Neuronal stem cell (in vitro differentiated cells): ENCODE measurements around the gene HCRTR2.
A peak's percentile ranks its signal among the peaks of the same experiment; 100 is the strongest.

Experiments
- DNase-seq: peaks from one replicate; pipeline ENCODE4 v3.0.0-alpha.2; 2013; ENCODE audit warnings: low spot score
- H2AFZ ChIP-seq: one replicate; pipeline ENCODE4 v1.6.1; 2013; ENCODE audit warnings: mild to moderate bottlenecking, low read length, inconsistent platforms
- H2AK5ac ChIP-seq: 2 replicates; pipeline ENCODE4 v1.6.1; 2013; ENCODE audit warnings: low read depth, mild to moderate bottlenecking, inconsistent platforms, low read length, moderate library complexity, mixed read lengths
- H2BK120ac ChIP-seq: 2 replicates; pipeline ENCODE4 v1.6.1; 2013; ENCODE audit warnings: low read depth, mild to moderate bottlenecking, inconsistent platforms, low read length, moderate library complexity, mixed read lengths
- H2BK12ac ChIP-seq: one replicate; pipeline ENCODE4 v1.6.1; 2013; ENCODE audit warnings: low read length, inconsistent platforms
- H2BK15ac ChIP-seq: 2 replicates; pipeline ENCODE4 v1.6.1; 2013; ENCODE audit warnings: mild to moderate bottlenecking, low read length, inconsistent platforms, mixed read lengths
- H2BK5ac ChIP-seq: one replicate; pipeline ENCODE4 v1.6.1; 2013; ENCODE audit warnings: inconsistent platforms, mild to moderate bottlenecking, low read length, moderate library complexity
- H3K14ac ChIP-seq: one replicate; pipeline ENCODE4 v1.6.1; 2013; ENCODE audit warnings: low read length, inconsistent platforms
- H3K18ac ChIP-seq: 2 replicates; pipeline ENCODE4 v1.6.1; 2013; ENCODE audit warnings: low read length, inconsistent platforms
- H3K23ac ChIP-seq: 2 replicates; pipeline ENCODE4 v1.6.1; 2013; ENCODE audit warnings: low read depth, mild to moderate bottlenecking, mixed read lengths, low read length, inconsistent platforms; ENCODE audit not compliant: poor library complexity
- H3K27ac ChIP-seq: replicated peaks from 3 replicates; pipeline ENCODE4 v1.5.1; 2013; ENCODE audit warnings: low read length, inconsistent platforms
- H3K27me3 ChIP-seq, 3 experiments: 2 replicates each; pipeline ENCODE4 v1.6.1; 2013; ENCODE audit warnings: low read length in 3 of 3, mild to moderate bottlenecking in 2 of 3, inconsistent platforms in 1 of 3, low read depth in 1 of 3, mixed read lengths in 1 of 3, moderate library complexity in 1 of 3; ENCODE audit not compliant: control insufficient read depth in 3 of 3, insufficient read depth in 3 of 3
- H3K36me3 ChIP-seq, 2 donors: replicated peaks in 1 of 2; 2 replicates each; pipeline ENCODE4 v1.6.1; 2013; ENCODE audit warnings: low read length in 2 of 2; ENCODE audit not compliant: control insufficient read depth in 2 of 2, insufficient read depth in 2 of 2
- H3K4ac ChIP-seq: 2 replicates; pipeline ENCODE4 v1.6.1; 2013; ENCODE audit warnings: inconsistent platforms, mild to moderate bottlenecking, low read length, moderate library complexity
- H3K4me1 ChIP-seq, 2 donors: 1 replicate in 1 of 2; 2 replicates in 1 of 2; pipeline ENCODE4 v1.6.1; 2013; ENCODE audit warnings: low read length in 2 of 2, low read depth in 1 of 2; ENCODE audit not compliant: control insufficient read depth in 2 of 2, insufficient read depth in 1 of 2
- H3K4me2 ChIP-seq: one replicate; pipeline ENCODE4 v1.6.1; 2013; ENCODE audit warnings: mild to moderate bottlenecking, low read length, inconsistent platforms; ENCODE audit not compliant: insufficient read depth, poor library complexity, severe bottlenecking
- H3K4me3 ChIP-seq, 2 donors: 2 replicates each; pipeline ENCODE4 v1.5.1; 2013; ENCODE audit warnings: low read length in 2 of 2, mild to moderate bottlenecking in 2 of 2, inconsistent platforms in 1 of 2, moderate library complexity in 1 of 2
- H3K79me1 ChIP-seq: one replicate; pipeline ENCODE4 v1.6.1; 2013; ENCODE audit warnings: low read depth, mild to moderate bottlenecking, inconsistent platforms, low read length, moderate library complexity
- H3K9ac ChIP-seq: one replicate; pipeline ENCODE4 v1.6.1; 2013; ENCODE audit warnings: mild to moderate bottlenecking, low read depth, low read length, inconsistent platforms; ENCODE audit not compliant: poor library complexity
- H3K9me3 ChIP-seq, 2 donors: replicated peaks in 1 of 2; 2 replicates each; pipeline versions ENCODE3 to v1.6.1; 2013; ENCODE audit warnings: low read length in 2 of 2, mild to moderate bottlenecking in 2 of 2, inconsistent platforms in 1 of 2, low read depth in 1 of 2, mixed read lengths in 1 of 2, moderate library complexity in 1 of 2; ENCODE audit not compliant: control insufficient read depth in 2 of 2, insufficient read depth in 1 of 2
- H4K8ac ChIP-seq: one replicate; pipeline ENCODE4 v1.6.1; 2013; ENCODE audit warnings: low read depth, mild to moderate bottlenecking, inconsistent platforms, low read length, moderate library complexity
- H4K91ac ChIP-seq: one replicate; pipeline ENCODE4 v1.6.1; 2013; ENCODE audit warnings: low read length, low read depth, mild to moderate bottlenecking, inconsistent platforms; ENCODE audit not compliant: poor library complexity
- WGBS, 2 donors: extraction: QIAGEN DNeasy Blood & Tissue Kit; methylation state at CpG; one replicate each; pipeline ENCODE4 v1.1.7; 2013; ENCODE audit warnings: missing lambda C conversion rate in 2 of 2, mixed read lengths in 1 of 2; ENCODE audit not compliant: insufficient read length in 2 of 2, insufficient replicate concordance in 1 of 2; ENCODE audit errors: extremely low coverage in 2 of 2; 5-methylcytosine and 5-hydroxymethylcytosine counted together

The HCRTR2 gene

DNA sequence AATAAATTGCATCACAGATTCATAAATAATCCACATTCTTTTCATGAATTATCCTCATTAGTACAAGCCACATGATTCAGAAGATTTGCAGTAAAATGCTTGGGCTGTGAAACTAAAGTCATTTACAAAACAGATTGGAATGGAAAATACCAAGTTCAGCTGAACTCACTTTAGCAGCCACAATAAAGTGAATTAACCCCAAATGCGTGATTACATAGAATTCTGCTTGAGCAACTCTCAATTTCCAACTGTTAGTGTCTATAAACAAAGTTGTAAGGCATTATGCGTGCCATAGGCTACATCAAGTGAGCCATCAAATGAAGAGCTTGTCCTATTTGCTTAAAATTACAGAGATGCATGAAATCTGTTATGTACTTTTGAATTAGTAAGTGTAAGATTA is 92.6 kb downstream of the HCRTR2 start:
- H2BK15ac ChIP-seq, result no peak overlapping the region
- H3K9me3 ChIP-seq, result no peaks in the 10 kb centered on the region
- H4K8ac ChIP-seq, result no peak overlapping the region
- no peak overlapping the region for H2BK12ac ChIP-seq
- no peak for DNase-seq
- H3K4me1 ChIP-seq, result no peaks in the 10 kb centered on the region
- no peak overlapping the region for H2AK5ac ChIP-seq
- no peak overlapping the region for H2BK5ac ChIP-seq
- no peaks in the 10 kb centered on the region for H3K36me3 ChIP-seq
- no peaks in the 10 kb centered on the region for H3K27me3 ChIP-seq
- no peak overlapping the region for H3K27ac ChIP-seq
- no peak overlapping the region for H3K4me3 ChIP-seq
- H3K23ac ChIP-seq, result no peak overlapping the region
- H3K4ac ChIP-seq, result no peak overlapping the region
- H3K79me1 ChIP-seq, result no peaks in the 10 kb centered on the region
- H3K18ac ChIP-seq, result no peak overlapping the region
- no peak overlapping the region for H4K91ac ChIP-seq
- H2AFZ ChIP-seq, result no peak overlapping the region
- H3K9ac ChIP-seq, result no peak overlapping the region
- no CpG with 5 or more reads among the region's 2 CpGs for WGBS, 2 donors
- no peak overlapping the region for H2BK120ac ChIP-seq
- H3K4me2 ChIP-seq, result no peak overlapping the region
- no peak overlapping the region for H3K14ac ChIP-seq

DNA sequence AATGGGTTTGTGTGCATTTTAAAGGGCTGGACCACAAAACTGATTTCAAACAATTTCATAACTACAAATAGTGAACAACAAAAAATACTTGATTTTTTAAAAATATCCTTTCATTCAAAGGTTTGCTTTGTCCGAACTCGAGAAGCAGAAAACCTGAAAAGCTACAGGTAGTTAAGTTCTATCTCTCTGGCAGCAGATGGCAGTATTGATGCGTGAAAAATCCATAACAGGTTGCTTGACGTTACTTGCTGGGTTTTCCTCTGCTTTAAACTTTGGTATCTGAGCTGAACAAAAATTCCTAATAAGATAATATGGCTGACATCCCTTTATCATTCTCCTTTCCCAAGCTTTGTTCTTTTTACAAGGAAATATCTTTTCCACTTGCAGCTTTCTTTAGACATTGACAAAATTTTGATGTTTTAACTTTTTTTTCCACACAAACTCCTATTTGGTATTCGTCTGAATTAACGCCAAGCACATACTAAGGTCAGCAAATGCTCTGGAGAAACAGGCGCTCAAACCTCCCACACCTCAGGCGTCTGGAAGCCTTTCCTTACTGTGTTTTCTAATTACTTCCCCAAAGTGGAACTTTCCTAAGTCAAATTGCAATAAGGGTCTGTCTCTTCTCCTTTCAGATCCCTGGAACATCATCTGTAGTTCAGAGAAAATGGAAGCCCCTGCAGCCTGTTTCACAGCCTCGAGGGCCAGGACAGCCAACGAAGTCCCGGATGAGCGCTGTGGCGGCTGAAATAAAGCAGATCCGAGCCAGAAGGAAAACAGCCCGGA is 102.6 kb downstream of the HCRTR2 start:
- H3K27ac ChIP-seq, result no peak overlapping the region
- WGBS, 2 donors, result no CpG with 5 or more reads among the region's 15 CpGs
- H3K79me1 ChIP-seq, result no peaks in the 10 kb centered on the region
- no peak overlapping the region for H3K9ac ChIP-seq
- no peak overlapping the region for H3K23ac ChIP-seq
- H2AFZ ChIP-seq, result peak overlapping the region; percentile 56
- no peaks in the 10 kb centered on the region for H3K27me3 ChIP-seq
- H2BK5ac ChIP-seq, result no peak overlapping the region
- H3K4me3 ChIP-seq, result no peak overlapping the region
- no peak overlapping the region for H3K4ac ChIP-seq
- no peak overlapping the region for H4K8ac ChIP-seq
- no peak overlapping the region for H2AK5ac ChIP-seq
- H2BK12ac ChIP-seq, result no peak overlapping the region
- no peak overlapping the region for H4K91ac ChIP-seq
- no peak overlapping the region for H3K14ac ChIP-seq
- H2BK15ac ChIP-seq, result no peak overlapping the region
- peak overlapping the region; percentile 22 for H3K18ac ChIP-seq
- peaks cover 0 to 3% of the 10 kb centered on the region in 2 donors for H3K4me1 ChIP-seq
- peak; percentile 61 for DNase-seq
- no peaks in the 10 kb centered on the region for H3K9me3 ChIP-seq
- H3K4me2 ChIP-seq, result no peak overlapping the region
- H2BK120ac ChIP-seq, result no peak overlapping the region
- H3K36me3 ChIP-seq, result no peaks in the 10 kb centered on the region

DNA sequence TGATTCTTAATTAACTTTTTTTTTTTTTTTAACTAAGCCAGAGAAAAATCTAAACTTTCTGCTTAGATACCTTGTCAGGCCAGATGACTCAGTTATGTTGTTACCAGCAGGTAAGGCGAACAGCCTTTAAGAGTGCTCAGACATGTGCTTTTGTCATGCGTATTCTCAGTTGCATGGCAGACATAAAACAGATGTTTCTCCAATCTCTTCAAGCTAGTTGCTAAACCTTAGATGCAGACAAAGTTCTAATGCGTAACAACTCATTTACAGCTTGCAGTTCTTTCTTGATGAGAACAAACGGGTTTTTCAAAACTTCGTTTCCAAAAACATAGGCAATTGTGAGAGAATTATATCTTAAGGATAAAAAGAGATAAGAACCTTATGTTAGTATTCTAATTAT is 103.3 kb downstream of the HCRTR2 start:
- Histone ChIP-seq H2BK12ac (no peak overlapping the region), H3K23ac (no peak overlapping the region)

DNA sequence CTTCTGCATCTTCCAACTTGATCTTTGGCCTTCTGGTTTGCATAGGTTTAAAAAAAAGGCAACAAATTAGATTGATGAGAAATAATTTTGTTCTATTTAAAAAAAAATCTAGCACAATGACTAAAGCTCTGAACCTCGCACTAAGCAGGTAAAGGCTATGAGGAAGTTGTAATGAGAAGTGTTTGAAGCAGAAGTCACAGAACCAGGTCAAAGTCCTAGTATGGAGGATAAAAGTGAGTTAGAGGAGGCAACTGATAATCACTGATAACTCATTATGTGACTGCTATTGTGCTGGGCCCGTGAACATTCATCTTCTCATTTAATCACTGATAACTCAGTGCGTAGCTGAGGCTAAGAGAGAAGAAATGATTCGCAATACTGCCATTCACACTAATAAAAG is 106.9 kb downstream of the HCRTR2 start:
- no peak overlapping the region for H3K27ac ChIP-seq
- no peak for DNase-seq
- no peaks in the 10 kb centered on the region for H3K27me3 ChIP-seq
- H3K23ac ChIP-seq, result no peak overlapping the region
- H3K4ac ChIP-seq, result no peak overlapping the region
- H3K4me3 ChIP-seq, result no peak overlapping the region
- H3K4me1 ChIP-seq, result peaks cover 0 to 3% of the 10 kb centered on the region in 2 donors
- no peak overlapping the region for H3K14ac ChIP-seq
- H2AK5ac ChIP-seq, result no peak overlapping the region
- H3K9ac ChIP-seq, result no peak overlapping the region
- no CpG with 5 or more reads among the region's 4 CpGs for WGBS, 2 donors
- no peak overlapping the region for H2BK15ac ChIP-seq
- H3K4me2 ChIP-seq, result no peak overlapping the region
- no peaks in the 10 kb centered on the region for H3K36me3 ChIP-seq
- H4K8ac ChIP-seq, result no peak overlapping the region
- H3K79me1 ChIP-seq, result no peaks in the 10 kb centered on the region
- H2BK120ac ChIP-seq, result no peak overlapping the region
- H3K18ac ChIP-seq, result no peak overlapping the region
- no peak overlapping the region for H2AFZ ChIP-seq
- H2BK5ac ChIP-seq, result no peak overlapping the region
- H3K9me3 ChIP-seq, result no peaks in the 10 kb centered on the region
- H2BK12ac ChIP-seq, result no peak overlapping the region
- no peak overlapping the region for H4K91ac ChIP-seq

More for the DNA sequence above, 103.3 kb downstream of the HCRTR2 start:
- no peaks in the 10 kb centered on the region for H3K79me1 ChIP-seq
- H2BK15ac ChIP-seq, result no peak overlapping the region
- no peak overlapping the region for H3K4me3 ChIP-seq
- no peaks in the 10 kb centered on the region for H3K36me3 ChIP-seq
- H3K14ac ChIP-seq, result no peak overlapping the region
- no peak overlapping the region for H4K91ac ChIP-seq
- no peak overlapping the region for H3K18ac ChIP-seq
- no peak overlapping the region for H2BK120ac ChIP-seq
- WGBS, 2 donors, result no CpG with 5 or more reads among the region's 5 CpGs
- H3K4ac ChIP-seq, result no peak overlapping the region
- DNase-seq, result no peak
- no peak overlapping the region for H3K27ac ChIP-seq
- H3K9ac ChIP-seq, result no peak overlapping the region
- no peak overlapping the region for H4K8ac ChIP-seq
- no peaks in the 10 kb centered on the region for H3K9me3 ChIP-seq
- H2AFZ ChIP-seq, result no peak overlapping the region
- no peak overlapping the region for H2BK5ac ChIP-seq
- H3K27me3 ChIP-seq, result no peaks in the 10 kb centered on the region
- no peak overlapping the region for H2AK5ac ChIP-seq
- no peak overlapping the region for H3K4me2 ChIP-seq
- peaks cover 0 to 3% of the 10 kb centered on the region in 2 donors for H3K4me1 ChIP-seq
